PC-3 (cell line): Measurements from ENCODE around the gene EIF5AL1.

Experiments used
- EZH2 ChIP-seq: fragments of 300-600 bp; sonication (generic); IDR thresholded peaks from one replicate; pipeline ENCODE4 v1.6.1; 2017; ENCODE audit warnings: antibody characterized with exemption, mild to moderate bottlenecking, low read length; ENCODE audit not compliant: unreplicated experiment
- TF ChIP-seq, protein P1 (sequence below): fragments of 300-600 bp; sonication (generic); conservative IDR thresholded peaks from 2 replicates; pipeline ENCODE4 v1.5.1; 2017; ENCODE audit warnings: antibody characterized with exemption, low read depth, mild to moderate bottlenecking, low read length

DNA sequence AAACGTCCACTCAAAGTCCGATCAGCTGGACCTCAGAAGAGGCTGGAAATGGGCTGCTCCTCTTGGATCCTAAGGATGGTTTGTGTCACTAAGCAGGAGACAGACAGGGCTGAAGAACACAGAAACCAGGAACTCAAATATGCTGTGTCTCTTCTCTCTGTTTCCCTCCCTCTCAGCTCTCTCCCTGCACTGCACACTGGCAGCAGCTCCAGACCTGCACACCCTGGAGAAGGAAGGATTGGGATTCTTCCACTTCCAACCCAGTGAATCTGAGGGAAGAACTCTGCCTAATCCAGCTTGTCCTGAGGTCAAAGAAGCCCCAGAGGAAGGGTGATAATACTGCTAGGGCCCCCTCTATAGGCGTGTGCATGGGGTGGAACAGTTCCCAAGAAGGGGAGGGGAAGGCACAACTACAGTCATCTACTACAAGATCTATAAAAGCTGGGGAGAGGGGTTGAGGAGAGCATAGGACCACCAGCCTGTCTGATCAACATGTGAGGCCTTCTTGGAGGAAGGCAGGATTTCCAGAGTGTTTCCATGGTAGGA lies 44.2 kb upstream of the EIF5AL1 start:
- no peak for TF ChIP-seq EZH2
- TF ChIP-seq, protein P1, sequence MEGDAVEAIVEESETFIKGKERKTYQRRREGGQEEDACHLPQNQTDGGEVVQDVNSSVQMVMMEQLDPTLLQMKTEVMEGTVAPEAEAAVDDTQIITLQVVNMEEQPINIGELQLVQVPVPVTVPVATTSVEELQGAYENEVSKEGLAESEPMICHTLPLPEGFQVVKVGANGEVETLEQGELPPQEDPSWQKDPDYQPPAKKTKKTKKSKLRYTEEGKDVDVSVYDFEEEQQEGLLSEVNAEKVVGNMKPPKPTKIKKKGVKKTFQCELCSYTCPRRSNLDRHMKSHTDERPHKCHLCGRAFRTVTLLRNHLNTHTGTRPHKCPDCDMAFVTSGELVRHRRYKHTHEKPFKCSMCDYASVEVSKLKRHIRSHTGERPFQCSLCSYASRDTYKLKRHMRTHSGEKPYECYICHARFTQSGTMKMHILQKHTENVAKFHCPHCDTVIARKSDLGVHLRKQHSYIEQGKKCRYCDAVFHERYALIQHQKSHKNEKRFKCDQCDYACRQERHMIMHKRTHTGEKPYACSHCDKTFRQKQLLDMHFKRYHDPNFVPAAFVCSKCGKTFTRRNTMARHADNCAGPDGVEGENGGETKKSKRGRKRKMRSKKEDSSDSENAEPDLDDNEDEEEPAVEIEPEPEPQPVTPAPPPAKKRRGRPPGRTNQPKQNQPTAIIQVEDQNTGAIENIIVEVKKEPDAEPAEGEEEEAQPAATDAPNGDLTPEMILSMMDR = no peak; the same call in 1 of the 2 replicates
